GM21367 (cell line): Measurements from ENCODE around the gene TUBB2B.
"Not testable (repeated sequence)": the region's sequence is repeated elsewhere in the genome, so short reads cannot be mapped to it uniquely, and the experiment has no call there.

Experiments used
- ATAC-seq: cut with Tn5 transposase; IDR thresholded peaks from one replicate; pipeline ENCODE4 v1.9.1; 2021; ENCODE audit not compliant: unreplicated experiment

TUBB2B gene

GRCh38 chr6:3190779-3191178, 36.7 kb downstream of the TUBB2B start:
- ATAC-seq: no peak

GRCh38 chr6:3190056-3190455, 37.4 kb downstream of the TUBB2B start:
- ATAC-seq: no peak

GRCh38 chr6:3189192-3189591, 38.3 kb downstream of the TUBB2B start:
- not testable (repeated sequence) for ATAC-seq

GRCh38 chr6:3188262-3188661, 39.2 kb downstream of the TUBB2B start:
- no peak for ATAC-seq

GRCh38 chr6:3186974-3187382, 40.5 kb downstream of the TUBB2B start:
- no peak for ATAC-seq

GRCh38 chr6:3183066-3183465, 44.4 kb downstream of the TUBB2B start:
- no peak for ATAC-seq

- no peak for ATAC-seq
These were observed 46.3 kb downstream of the TUBB2B start for GRCh38 chr6:3181105-3181504.

GRCh38 chr6:3179945-3180344, 47.5 kb downstream of the TUBB2B start:
- not testable (repeated sequence) for ATAC-seq

- not testable (repeated sequence) for ATAC-seq
These were observed 48.8 kb downstream of the TUBB2B start for GRCh38 chr6:3178666-3179065.

GRCh38 chr6:3176562-3177355, 50.7 kb downstream of the TUBB2B start:
- ATAC-seq: no peak

- ATAC-seq: no peak
These were observed 51.6 kb downstream of the TUBB2B start for GRCh38 chr6:3175715-3176402.
